Liver (tissue), 3 donors: Measurements from ENCODE around the gene INSYN1.

Source experiments
- CTCF ChIP-seq: fragments of 150-350 bp; IDR thresholded peaks from 2 replicates; pipeline ENCODE4 v1.5.1; 2017; ENCODE audit warnings: improper control_type of control experiment, low read depth, low read length; ENCODE audit not compliant: missing input control
- EGR1 ChIP-seq, 2 donors: IDR thresholded peaks; 2 replicates each; pipeline ENCODE4 v1.6.1; 2016 to 2018; ENCODE audit warnings: antibody characterized with exemption in 2 of 2, low read depth in 2 of 2
- FOXA1 ChIP-seq: IDR thresholded peaks from 2 replicates; pipeline ENCODE4 v1.6.1; 2016; ENCODE audit warnings: antibody characterized with exemption
- FOXA2 ChIP-seq: IDR thresholded peaks from 2 replicates; pipeline ENCODE4 v1.6.1; 2016; ENCODE audit warnings: antibody characterized with exemption
- GABPA ChIP-seq, 2 donors: IDR thresholded peaks in 1 of 2; conservative IDR thresholded peaks in 1 of 2; 2 replicates each; pipeline ENCODE4 v1.6.1; 2016; ENCODE audit warnings: antibody characterized with exemption in 2 of 2, mild to moderate bottlenecking in 1 of 2, moderate library complexity in 1 of 2
- JUND ChIP-seq, 2 donors: IDR thresholded peaks; 2 replicates each; pipeline ENCODE4 v1.6.1; 2016; ENCODE audit warnings: antibody characterized with exemption in 2 of 2
- REST ChIP-seq: IDR thresholded peaks from 2 replicates; pipeline ENCODE4 v1.6.1; 2016; ENCODE audit warnings: antibody characterized with exemption, mild to moderate bottlenecking
- SP1 ChIP-seq: IDR thresholded peaks from 2 replicates; pipeline ENCODE4 v1.6.1; 2018; ENCODE audit warnings: antibody characterized with exemption, mild to moderate bottlenecking
- TAF1 ChIP-seq: conservative IDR thresholded peaks from 2 replicates; pipeline ENCODE4 v1.6.1; 2016; ENCODE audit warnings: antibody characterized with exemption, mild to moderate bottlenecking
- YY1 ChIP-seq: IDR thresholded peaks from 2 replicates; pipeline ENCODE4 v1.6.1; 2016; ENCODE audit warnings: antibody characterized with exemption, mild to moderate bottlenecking
- ZBTB33 ChIP-seq: IDR thresholded peaks from 2 replicates; pipeline ENCODE4 v1.6.1; 2016; ENCODE audit warnings: antibody characterized with exemption
- TF ChIP-seq, protein P1 (sequence below): IDR thresholded peaks from 2 replicates; pipeline ENCODE4 v1.6.1; 2016; ENCODE audit warnings: antibody characterized with exemption
- TF ChIP-seq, protein P2 (sequence below): IDR thresholded peaks from 2 replicates; pipeline ENCODE4 v1.6.1; 2016; ENCODE audit warnings: antibody characterized with exemption
- donor health status: healthy.
- donor health status: healthy.

DNA sequence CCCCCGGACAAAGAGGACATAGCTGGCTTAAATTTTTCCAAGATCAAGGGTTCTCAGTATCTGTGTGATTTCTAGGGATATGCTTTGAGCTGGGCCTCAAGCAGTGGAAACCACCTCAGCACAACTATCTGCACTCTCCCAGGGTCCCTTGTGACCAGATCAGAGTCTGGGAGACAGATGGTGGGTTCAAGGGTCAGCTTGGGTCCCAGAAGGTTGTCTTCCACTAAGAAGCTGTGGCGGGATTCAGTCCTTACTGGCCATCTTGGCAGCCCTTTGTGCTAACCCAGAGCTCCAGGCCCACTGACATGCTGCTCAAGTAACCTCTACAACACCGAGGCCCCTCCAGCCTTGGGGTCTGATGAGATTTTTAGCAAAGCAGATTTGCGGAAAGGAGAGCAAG, 2.7 kb downstream of the INSYN1 start:
- TF ChIP-seq CTCF = no peak
- TF ChIP-seq ZBTB33 = no peak
- no peak for TF ChIP-seq SP1
- TF ChIP-seq, protein P1, sequence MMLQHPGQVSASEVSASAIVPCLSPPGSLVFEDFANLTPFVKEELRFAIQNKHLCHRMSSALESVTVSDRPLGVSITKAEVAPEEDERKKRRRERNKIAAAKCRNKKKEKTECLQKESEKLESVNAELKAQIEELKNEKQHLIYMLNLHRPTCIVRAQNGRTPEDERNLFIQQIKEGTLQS = no peak
- TF ChIP-seq EGR1 (IDR thresholded peaks at IDR 0.05; ENCODE audit: low read depth in 2 of 2) = no peak
- no peak for TF ChIP-seq GABPA (IDR thresholded peaks at IDR 0.05 in 1 of 2, conservative IDR thresholded peaks at IDR 0.05 in 1 of 2)
- TF ChIP-seq FOXA1 = no peak
- no peak for TF ChIP-seq YY1
- no peak for TF ChIP-seq REST
- TF ChIP-seq, protein P2, sequence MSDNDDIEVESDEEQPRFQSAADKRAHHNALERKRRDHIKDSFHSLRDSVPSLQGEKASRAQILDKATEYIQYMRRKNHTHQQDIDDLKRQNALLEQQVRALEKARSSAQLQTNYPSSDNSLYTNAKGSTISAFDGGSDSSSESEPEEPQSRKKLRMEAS = no peak
- TF ChIP-seq JUND (IDR thresholded peaks at IDR 0.05) = no peak
- TF ChIP-seq FOXA2 = no peak
- no peak for TF ChIP-seq TAF1
